Measurements from ENCODE around the gene HOXA9. TPM values are rescaled to one million over a fixed set of nuclear protein-coding genes. Genes with fewer than 3 reads are reported as not detected.

Gene HOXA9
- polyA plus RNA-seq, 3 donors: 0.55 to 1.9 (median 1.2) TPM

DNA sequence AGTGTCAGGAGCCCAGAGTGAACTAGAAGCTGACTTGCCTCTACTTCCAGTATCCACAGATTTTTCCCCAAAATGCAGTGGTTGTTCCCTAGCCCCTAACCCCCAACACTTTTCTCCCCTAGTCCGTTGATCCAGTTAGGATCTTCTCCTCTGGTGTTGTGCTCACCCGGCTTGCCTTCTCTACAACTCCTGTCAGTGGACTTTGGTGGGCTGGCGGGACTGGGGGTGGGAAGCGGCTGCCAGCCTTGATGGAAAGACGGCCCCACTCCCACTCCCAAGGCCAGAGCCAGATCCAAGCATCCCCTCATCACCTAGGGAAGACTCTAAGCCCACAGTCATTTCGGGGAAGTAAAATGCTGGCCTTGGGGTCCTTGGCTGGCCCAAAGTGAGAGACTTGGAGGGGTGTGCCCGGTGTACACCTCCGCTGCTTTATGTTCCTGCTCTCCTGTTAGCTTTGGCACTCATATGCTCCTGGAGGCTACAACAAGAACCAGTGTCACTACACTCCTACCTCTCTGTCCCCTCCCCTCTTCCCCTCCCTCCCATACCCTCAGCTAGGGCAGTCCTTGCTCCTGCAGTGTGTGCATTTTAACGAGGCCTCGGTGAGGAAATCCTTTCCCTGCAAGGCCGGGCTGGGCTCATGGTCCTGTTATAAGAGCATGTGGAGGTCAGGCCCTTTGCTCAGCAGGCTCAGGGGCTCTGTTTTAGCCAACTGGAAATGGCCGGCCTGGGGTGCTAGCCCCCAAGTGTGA, 9.7 kb upstream of the HOXA9 start:
- no peaks in the 10 kb centered on the region for H3K36me3 ChIP-seq (replicated peaks in 1 of 2; ENCODE audit: control insufficient read depth in 1 of 2, insufficient read depth in 2 of 2, low read length in 2 of 2)
- H3K79me2 ChIP-seq (ENCODE audit: insufficient read depth, low read length): no peaks in the 10 kb centered on the region
- peaks cover 14 to 30% of the 10 kb centered on the region in 2 donors for H3K9me3 ChIP-seq (replicated peaks in 1 of 2; ENCODE audit: control insufficient read depth in 1 of 2, insufficient read depth in 1 of 2, low read length in 2 of 2)
- DNase-seq: no peak
- no peak overlapping the region for H2AFZ ChIP-seq (ENCODE audit: insufficient read depth, low read depth, low read length, poor library complexity, severe bottlenecking)
- peaks cover 85 to 94% (median 90%) of the 10 kb centered on the region in 3 donors for H3K27me3 Mint-ChIP-seq (ENCODE audit: low read depth in 3 of 3)
- H3K4me2 ChIP-seq (replicated peaks; ENCODE audit: extremely low read depth, low read length, poor library complexity, severe bottlenecking): no peak overlapping the region
- peaks cover 55 to 98% of the 10 kb centered on the region in 2 donors for H3K27me3 ChIP-seq (ENCODE audit: control insufficient read depth in 2 of 2, insufficient read depth in 2 of 2, low read length in 2 of 2)
- peaks cover 5% of the 10 kb centered on the region for H4K20me1 ChIP-seq (ENCODE audit: insufficient read depth, low read length)
- H3K4me3 ChIP-seq (replicated peaks in 1 of 3; ENCODE audit: low read depth in 2 of 3, low read length in 3 of 3): peak overlapping the region in 1 of 3 experiments; percentile 76
- peaks cover 33 to 50% of the 10 kb centered on the region in 2 donors for H3K4me1 ChIP-seq (ENCODE audit: control insufficient read depth in 1 of 2, insufficient read depth in 2 of 2, low read length in 2 of 2)
- TF ChIP-seq, protein P1, sequence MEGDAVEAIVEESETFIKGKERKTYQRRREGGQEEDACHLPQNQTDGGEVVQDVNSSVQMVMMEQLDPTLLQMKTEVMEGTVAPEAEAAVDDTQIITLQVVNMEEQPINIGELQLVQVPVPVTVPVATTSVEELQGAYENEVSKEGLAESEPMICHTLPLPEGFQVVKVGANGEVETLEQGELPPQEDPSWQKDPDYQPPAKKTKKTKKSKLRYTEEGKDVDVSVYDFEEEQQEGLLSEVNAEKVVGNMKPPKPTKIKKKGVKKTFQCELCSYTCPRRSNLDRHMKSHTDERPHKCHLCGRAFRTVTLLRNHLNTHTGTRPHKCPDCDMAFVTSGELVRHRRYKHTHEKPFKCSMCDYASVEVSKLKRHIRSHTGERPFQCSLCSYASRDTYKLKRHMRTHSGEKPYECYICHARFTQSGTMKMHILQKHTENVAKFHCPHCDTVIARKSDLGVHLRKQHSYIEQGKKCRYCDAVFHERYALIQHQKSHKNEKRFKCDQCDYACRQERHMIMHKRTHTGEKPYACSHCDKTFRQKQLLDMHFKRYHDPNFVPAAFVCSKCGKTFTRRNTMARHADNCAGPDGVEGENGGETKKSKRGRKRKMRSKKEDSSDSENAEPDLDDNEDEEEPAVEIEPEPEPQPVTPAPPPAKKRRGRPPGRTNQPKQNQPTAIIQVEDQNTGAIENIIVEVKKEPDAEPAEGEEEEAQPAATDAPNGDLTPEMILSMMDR (IDR thresholded peaks at IDR 0.05): no peak
- no peak overlapping the region for H3K27ac ChIP-seq (ENCODE audit: low read depth in 1 of 2, low read length in 2 of 2)
- H3K27ac Mint-ChIP-seq: no peak overlapping the region
- H3K36me3 Mint-ChIP-seq: peaks cover 10 to 28% of the 10 kb centered on the region in 2 donors
- no peak overlapping the region for H3K9ac ChIP-seq (ENCODE audit: insufficient read depth, low read length, poor library complexity, severe bottlenecking)
- 87% methylated on average over 5 of the region's 12 CpGs for WGBS (ENCODE audit: insufficient coverage)
- intact Hi-C loops (cut with micrococcal nuclease): loop anchor here in 1 of 2 donors (5.0 kb wide), 1 partner anchor 1313 kb away; no protein-coding TSS in a partner anchor
- H3K4me3 Mint-ChIP-seq: peak overlapping the region in 1 of 2 donors; percentile 87
- H3K9me3 Mint-ChIP-seq: peaks cover 0 to 35% (median 11%) of the 10 kb centered on the region in 7 donors
- H3K4me1 Mint-ChIP-seq: peaks cover 35% of the 10 kb centered on the region

DNA sequence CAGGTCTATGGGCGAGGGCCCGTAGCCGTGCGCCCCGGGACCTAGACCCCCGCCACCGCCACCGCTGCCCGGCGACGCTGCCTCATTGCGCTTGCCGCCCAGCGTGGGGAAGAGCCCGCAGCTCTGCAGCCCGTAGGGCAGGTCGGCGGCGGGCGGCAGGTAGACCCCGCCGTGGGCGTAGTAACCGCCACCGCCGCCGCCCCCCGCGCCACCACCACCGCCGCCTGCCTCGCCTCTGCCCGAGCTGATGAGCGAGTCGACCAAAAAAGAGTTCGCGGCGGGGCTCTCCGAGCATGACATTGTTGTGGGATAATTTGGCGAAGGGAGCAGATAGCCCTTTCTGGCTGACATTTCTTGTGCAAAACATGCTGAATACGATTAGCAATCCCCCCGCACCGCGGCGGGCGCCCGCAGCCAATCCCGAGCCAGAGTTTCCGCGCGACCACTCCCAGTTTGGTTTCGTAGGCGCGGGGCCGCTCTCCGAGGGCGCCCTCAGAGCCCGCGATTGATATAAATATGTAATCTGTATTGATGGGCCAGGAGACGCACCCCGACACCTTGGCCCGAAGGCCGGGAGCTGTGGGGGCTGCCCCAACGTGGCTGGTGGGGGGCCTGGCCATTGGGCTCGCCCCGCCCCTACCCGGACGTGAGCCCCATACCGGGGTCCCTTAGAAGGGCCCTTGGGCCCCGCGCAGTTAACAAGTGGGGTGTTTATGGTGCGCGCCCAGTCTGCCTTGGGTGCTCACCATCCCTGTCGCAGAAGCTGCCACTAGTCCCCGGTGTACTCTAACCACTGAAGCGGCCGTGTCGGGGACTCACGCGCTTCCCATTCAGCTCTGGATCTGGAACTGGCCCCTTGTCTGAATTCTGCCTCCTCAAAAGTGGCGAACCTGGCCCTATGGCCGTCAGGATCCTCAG, 8.9 kb upstream of the HOXA9 start, which contains the start of gene HOXA10:
TSS of gene HOXA10 (minus strand) at position 365 of the 918 bp plus-strand sequence. CDS start at position 351, 14 bp downstream.
- WGBS (ENCODE audit: insufficient coverage): 4% methylated on average over 79 of the region's 82 CpGs
- Mint-ChIP-seq H3K36me3 (peaks cover 10 to 22% of the 10 kb centered on the region in 2 donors), H3K4me1 (peaks cover 32% of the 10 kb centered on the region), H3K27ac (no peak within 1 kb of the TSS), H3K27me3 (ENCODE audit: low read depth in 3 of 3) (peaks cover 84 to 94% (median 89%) of the 10 kb centered on the region in 3 donors), H3K9me3 (peaks cover 0 to 32% (median 11%) of the 10 kb centered on the region in 7 donors), H3K4me3 (peak within 1 kb of the TSS; percentile 74 to 89)
- peaks cover 57 to 98% of the 10 kb centered on the region in 2 donors for H3K27me3 ChIP-seq (ENCODE audit: control insufficient read depth in 2 of 2, insufficient read depth in 2 of 2, low read length in 2 of 2)
- no peak for DNase-seq
- H3K79me2 ChIP-seq (ENCODE audit: insufficient read depth, low read length): no peaks in the 10 kb centered on the region
- peak within 1 kb of the TSS; percentile 88 for H2AFZ ChIP-seq (ENCODE audit: insufficient read depth, low read depth, low read length, poor library complexity, severe bottlenecking)
- H3K4me1 ChIP-seq (ENCODE audit: control insufficient read depth in 1 of 2, insufficient read depth in 2 of 2, low read length in 2 of 2): peaks cover 32 to 50% of the 10 kb centered on the region in 2 donors
- H3K9me3 ChIP-seq (replicated peaks in 1 of 2; ENCODE audit: control insufficient read depth in 1 of 2, insufficient read depth in 1 of 2, low read length in 2 of 2): peaks cover 11 to 28% of the 10 kb centered on the region in 2 donors
- H3K4me3 ChIP-seq (replicated peaks in 1 of 3; ENCODE audit: low read depth in 2 of 3, low read length in 3 of 3): peak within 1 kb of the TSS; percentile 23 to 76 (median 39)
- H3K27ac ChIP-seq (ENCODE audit: low read depth in 1 of 2, low read length in 2 of 2): no peak within 1 kb of the TSS
- H3K36me3 ChIP-seq (replicated peaks in 1 of 2; ENCODE audit: control insufficient read depth in 1 of 2, insufficient read depth in 2 of 2, low read length in 2 of 2): no peaks in the 10 kb centered on the region
- H3K4me2 ChIP-seq (replicated peaks; ENCODE audit: extremely low read depth, low read length, poor library complexity, severe bottlenecking): peak within 1 kb of the TSS; percentile 92
- intact Hi-C loops (cut with micrococcal nuclease): loop anchor here in 1 of 2 donors (1.0 to 5.0 kb wide), 2 partner anchors 10 to 1312 kb away; no protein-coding TSS in a partner anchor
- TF ChIP-seq, protein P1 (IDR thresholded peaks at IDR 0.05): no peak
- H3K9ac ChIP-seq (ENCODE audit: insufficient read depth, low read length, poor library complexity, severe bottlenecking): peak within 1 kb of the TSS; percentile 45
- peaks cover 9% of the 10 kb centered on the region for H4K20me1 ChIP-seq (ENCODE audit: insufficient read depth, low read length)

Measured in CD14-positive monocyte (primary cell).